HG03469 (cell line): ENCODE measurements around the gene PCDHGC4.

ENCODE experiments used
- ATAC-seq: cut with Tn5 transposase; IDR thresholded peaks from one replicate; pipeline ENCODE4 v1.9.1; 2021; ENCODE audit warnings: mild to moderate bottlenecking, moderate library complexity, moderate number of reproducible peaks; ENCODE audit not compliant: unreplicated experiment

PCDHGC4 gene

GRCh38 chr5:141527426-141527825 lies 42.6 kb downstream of the PCDHGC4 start:
- no peak for ATAC-seq

DNA sequence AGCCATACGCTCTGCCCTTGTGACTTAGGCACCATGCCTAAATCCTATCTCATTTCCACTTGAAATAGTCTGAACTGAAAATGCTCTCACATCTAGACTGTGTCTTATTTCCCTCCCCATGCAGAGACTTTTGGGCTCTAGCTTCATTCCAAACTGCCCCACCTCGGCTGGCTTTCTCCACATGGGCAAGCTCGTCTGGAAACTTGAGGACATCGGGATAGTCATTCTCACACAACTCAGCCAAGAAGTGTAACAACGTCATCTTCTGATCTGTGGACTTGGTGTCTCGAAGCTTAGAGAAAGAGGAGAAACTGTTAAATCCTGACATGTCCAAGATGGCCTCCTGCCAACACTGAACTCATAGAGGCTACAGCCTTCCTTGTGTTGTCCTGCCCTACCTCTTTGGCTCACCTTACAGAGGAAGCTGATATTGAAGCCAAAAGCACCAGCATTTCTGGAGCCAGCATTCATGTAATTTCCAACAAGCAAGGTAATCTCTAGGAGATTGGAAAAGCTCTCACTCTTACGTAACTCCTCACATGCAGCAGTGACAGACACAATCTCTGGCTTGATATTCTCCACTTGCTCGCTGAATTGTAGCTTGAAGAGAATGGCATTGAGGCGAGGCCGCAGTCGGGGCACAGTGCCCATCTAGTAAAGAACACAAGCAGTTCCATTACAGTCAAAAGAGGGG lies 43.6 kb downstream of the PCDHGC4 start:
- ATAC-seq, result no peak

GRCh38 chr5:141529002-141529401 lies 44.2 kb downstream of the PCDHGC4 start:
- ATAC-seq, result no peak

- ATAC-seq, result no peak
Measured at GRCh38 chr5:141529873-141530272, 45.0 kb downstream of the PCDHGC4 start.

DNA sequence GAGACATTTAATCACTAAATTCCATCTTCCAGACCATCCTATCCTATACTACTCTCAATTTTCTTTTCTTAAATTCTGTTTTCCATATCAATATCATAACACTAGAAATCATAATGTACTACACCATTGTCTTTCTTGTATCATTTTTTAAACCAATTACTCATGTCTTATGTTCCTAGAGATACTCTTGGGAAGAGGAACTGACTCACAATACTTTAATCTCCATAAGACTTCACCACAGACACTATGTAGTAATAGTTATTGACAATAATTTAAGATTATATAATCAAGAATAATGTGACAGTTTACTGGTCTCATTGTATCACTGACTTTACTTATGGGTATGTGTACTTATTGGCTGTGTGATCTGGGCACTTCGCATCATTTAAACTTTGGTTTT lies 47.9 kb downstream of the PCDHGC4 start:
- ATAC-seq, result no peak

DNA sequence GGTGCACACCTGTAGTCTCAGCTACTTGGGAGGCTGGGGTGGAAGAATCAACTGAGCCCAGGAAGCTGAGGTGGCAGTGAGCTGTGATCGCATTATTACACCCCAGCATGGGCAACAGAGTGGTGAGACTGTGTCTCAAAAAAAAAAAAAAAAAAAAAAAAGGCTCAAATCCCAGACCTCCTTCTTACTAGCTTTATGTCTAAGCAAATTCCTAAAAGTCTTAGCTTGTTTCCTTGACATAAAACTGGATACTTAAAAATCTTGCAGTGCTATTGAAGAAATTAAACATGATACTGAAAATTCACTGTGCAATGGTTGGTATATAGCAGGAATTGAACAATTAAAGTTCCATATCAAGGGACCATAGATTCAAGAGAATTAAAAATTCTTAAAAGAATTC lies 49.1 kb downstream of the PCDHGC4 start:
- ATAC-seq, result no peak

DNA sequence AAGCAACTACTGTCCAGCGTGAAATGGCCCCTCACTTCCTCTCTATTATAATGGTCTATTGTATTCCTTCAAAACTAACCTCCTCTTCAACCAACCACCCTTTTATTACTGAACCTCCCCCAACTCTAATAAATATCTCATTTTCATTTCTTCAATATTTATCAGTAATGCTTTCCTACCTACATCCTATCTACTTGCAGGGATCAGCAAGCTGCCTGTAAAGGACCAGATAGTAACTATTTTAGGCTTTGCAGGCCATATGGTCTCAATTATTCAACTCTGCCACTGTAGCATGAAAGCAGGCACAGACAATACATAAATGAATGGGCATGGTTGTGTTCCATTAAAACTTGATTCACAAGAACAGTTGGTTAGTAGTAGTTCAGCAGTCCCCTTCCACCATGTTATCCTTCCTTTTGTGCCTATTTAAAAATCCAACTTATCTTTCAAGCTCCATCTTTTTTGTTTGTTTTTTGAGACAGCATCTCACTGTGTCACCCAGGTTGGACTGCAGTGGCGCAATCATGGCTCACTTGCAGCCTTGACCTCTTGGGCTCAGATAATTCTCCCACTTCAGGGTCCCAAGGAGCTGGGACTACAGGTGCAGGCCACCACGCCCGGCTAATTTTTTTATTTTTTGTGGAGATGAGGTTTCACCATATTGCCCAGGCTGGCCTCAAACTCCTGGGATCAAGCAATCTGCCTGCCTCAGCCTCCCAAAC lies 49.8 kb downstream of the PCDHGC4 start:
- no peak for ATAC-seq
